Osteoblast (primary cell): ENCODE measurements around the gene HMGA1. TPM values are rescaled to one million over a fixed set of nuclear protein-coding genes. Genes with fewer than 3 reads are reported as not detected.

Experiments
- DNase-seq: peaks from one replicate; pipeline ENCODE4 v3.0.0; 2011; ENCODE audit warnings: low spot score, mixed read lengths; ENCODE audit not compliant: insufficient read length; ENCODE audit errors: missing footprints
- H2AFZ ChIP-seq: 2 replicates; pipeline ENCODE4 v1.6.0; 2011; ENCODE audit warnings: mild to moderate bottlenecking, low read length
- H3K27ac ChIP-seq: 2 replicates; pipeline ENCODE4 v1.5.1; 2011; ENCODE audit warnings: mild to moderate bottlenecking, low read depth, low read length, moderate library complexity
- H3K27me3 ChIP-seq: 2 replicates; pipeline ENCODE4 v1.6.0; 2012; ENCODE audit warnings: mild to moderate bottlenecking, control low read depth, inconsistent platforms, low read length, moderate library complexity; ENCODE audit not compliant: insufficient read depth
- H3K36me3 ChIP-seq: 2 replicates; pipeline ENCODE4 v1.5.1; 2011; ENCODE audit warnings: mild to moderate bottlenecking, low read length, control low read depth, moderate library complexity; ENCODE audit not compliant: insufficient read depth
- H3K4me1 ChIP-seq: 2 replicates; pipeline ENCODE4 v1.5.1; 2011; ENCODE audit warnings: mild to moderate bottlenecking, low read length, control low read depth, moderate library complexity; ENCODE audit not compliant: insufficient read depth
- H3K4me2 ChIP-seq: 2 replicates; pipeline ENCODE4 v1.6.0; 2011; ENCODE audit warnings: mild to moderate bottlenecking, low read length; ENCODE audit not compliant: insufficient read depth
- H3K4me3 ChIP-seq: fragments of 200-600 bp; sonication (generic); 3 replicates; pipeline ENCODE4 v1.5.1; 2012; ENCODE audit warnings: mild to moderate bottlenecking, low read length, inconsistent platforms; ENCODE audit not compliant: insufficient read depth
- H3K79me2 ChIP-seq: 2 replicates; pipeline ENCODE4 v1.6.0; 2012; ENCODE audit warnings: mild to moderate bottlenecking, low read length, control low read depth, inconsistent platforms; ENCODE audit not compliant: insufficient read depth
- H3K9me3 ChIP-seq: 2 replicates; pipeline ENCODE4 v1.5.1; 2011; ENCODE audit warnings: low read depth, low read length, control low read depth
- H4K20me1 ChIP-seq: 2 replicates; pipeline ENCODE4 v1.6.0; 2012; ENCODE audit warnings: mild to moderate bottlenecking, low read length, control low read depth; ENCODE audit not compliant: insufficient read depth
- CTCF ChIP-seq: IDR thresholded peaks from 2 replicates; pipeline ENCODE4 v1.5.1; 2011; ENCODE audit warnings: mild to moderate bottlenecking, low read depth, low read length, moderate library complexity; ENCODE audit errors: extremely low read depth
- total RNA-seq: library from RNA; depleted of rRNA; stranded (reverse); fragments of >200 nt; gene quantifications from 2 replicates; pipeline ENCODE4 v1.2.3, GENCODE V29; 2012

Gene HMGA1
- total RNA-seq, 1 donor, result 59.4 TPM

- H3K4me1 ChIP-seq, result peaks cover 12% of the 10 kb centered on the region
- no peaks in the 10 kb centered on the region for H3K79me2 ChIP-seq
- H3K27me3 ChIP-seq, result no peaks in the 10 kb centered on the region
- H3K4me3 ChIP-seq, result no peak overlapping the region
- no peaks in the 10 kb centered on the region for H3K9me3 ChIP-seq
- H3K27ac ChIP-seq, result no peak overlapping the region
- H2AFZ ChIP-seq, result no peak overlapping the region
- no peaks in the 10 kb centered on the region for H4K20me1 ChIP-seq
- no peak overlapping the region for H3K4me2 ChIP-seq
- TF ChIP-seq CTCF, result no peak
- peak; percentile 66 for DNase-seq
- no peaks in the 10 kb centered on the region for H3K36me3 ChIP-seq
Observed at GRCh38 chr6:34226731-34227586, 9.7 kb upstream of the HMGA1 start.

- TF ChIP-seq CTCF, result no peak
- Histone ChIP-seq H3K4me1 (peaks cover 15% of the 10 kb centered on the region), H4K20me1 (no peaks in the 10 kb centered on the region), H2AFZ (no peak overlapping the region), H3K4me2 (no peak overlapping the region), H3K9me3 (no peaks in the 10 kb centered on the region), H3K4me3 (no peak overlapping the region), H3K27me3 (no peaks in the 10 kb centered on the region), H3K27ac (no peak overlapping the region), H3K79me2 (no peaks in the 10 kb centered on the region), H3K36me3 (no peaks in the 10 kb centered on the region)
- DNase-seq, result peak; percentile 74
Observed at GRCh38 chr6:34227761-34228421, 8.8 kb upstream of the HMGA1 start.

- Histone ChIP-seq H3K79me2 (no peaks in the 10 kb centered on the region), H3K9me3 (no peaks in the 10 kb centered on the region), H4K20me1 (no peaks in the 10 kb centered on the region), H3K4me3 (no peak overlapping the region), H3K27me3 (no peaks in the 10 kb centered on the region), H3K27ac (no peak overlapping the region), H3K36me3 (no peaks in the 10 kb centered on the region), H2AFZ (no peak overlapping the region), H3K4me2 (no peak overlapping the region), H3K4me1 (peaks cover 4% of the 10 kb centered on the region)
- no peak for DNase-seq
- no peak for TF ChIP-seq CTCF
Observed at GRCh38 chr6:34229877-34230276, 6.8 kb upstream of the HMGA1 start.
